H9 (cell line): Measurements from ENCODE around the gene MINPP1. TPM values are rescaled to one million over a fixed set of nuclear protein-coding genes. Genes with fewer than 3 reads are reported as not detected.

ENCODE experiments used
- DNase-seq: peaks from one replicate; pipeline ENCODE4 v3.0.0-alpha.2; 2017
- H2AFZ ChIP-seq: one replicate; pipeline ENCODE4 v1.6.1; 2013; ENCODE audit warnings: mild to moderate bottlenecking, low read length, control low read depth, moderate library complexity
- H2AK5ac ChIP-seq: 2 replicates; pipeline ENCODE4 v1.6.1; 2013; ENCODE audit warnings: low read length, control low read depth, mixed read lengths; ENCODE audit not compliant: insufficient read length
- H2BK120ac ChIP-seq: one replicate; pipeline ENCODE4 v1.6.1; 2013; ENCODE audit warnings: low read depth, mild to moderate bottlenecking, low read length, control low read depth, inconsistent platforms; ENCODE audit not compliant: poor library complexity, severe bottlenecking
- H2BK12ac ChIP-seq: 2 replicates; pipeline ENCODE4 v1.6.1; 2013; ENCODE audit warnings: low read length, control low read depth, mixed read lengths, low read depth; ENCODE audit not compliant: insufficient read length
- H2BK15ac ChIP-seq: 2 replicates; pipeline ENCODE4 v1.6.1; 2013; ENCODE audit warnings: low read depth, low read length, control low read depth
- H2BK20ac ChIP-seq: one replicate; pipeline ENCODE4 v1.6.1; 2013; ENCODE audit warnings: low read depth, mild to moderate bottlenecking, low read length, control low read depth, inconsistent platforms; ENCODE audit not compliant: poor library complexity, severe bottlenecking
- H2BK5ac ChIP-seq: 2 replicates; pipeline ENCODE4 v1.6.1; 2013; ENCODE audit warnings: low read length, control low read depth, mixed read lengths; ENCODE audit not compliant: insufficient read length
- H3K14ac ChIP-seq: 2 replicates; pipeline ENCODE4 v1.6.1; 2013; ENCODE audit warnings: low read length, control low read depth; ENCODE audit not compliant: insufficient read depth
- H3K18ac ChIP-seq: 2 replicates; pipeline ENCODE4 v1.6.1; 2013; ENCODE audit warnings: low read depth, mild to moderate bottlenecking, mixed read lengths, low read length, control low read depth; ENCODE audit not compliant: insufficient read length
- H3K23ac ChIP-seq: 2 replicates; pipeline ENCODE4 v1.6.1; 2013; ENCODE audit warnings: low read length, control low read depth, mixed read lengths, low read depth; ENCODE audit not compliant: insufficient read length
- H3K23me2 ChIP-seq: 2 replicates; pipeline ENCODE4 v1.6.1; 2013; ENCODE audit warnings: low read depth, mild to moderate bottlenecking, mixed read lengths, low read length, control low read depth; ENCODE audit not compliant: insufficient read length, poor library complexity, severe bottlenecking
- H3K27ac ChIP-seq: 2 replicates; pipeline ENCODE4 v1.5.1; 2013; ENCODE audit warnings: low read length, control low read depth, mixed read lengths, low read depth; ENCODE audit not compliant: insufficient read length
- H3K27me3 ChIP-seq: 2 replicates; pipeline ENCODE4 v1.6.1; 2013; ENCODE audit warnings: low read length, control low read depth, inconsistent platforms; ENCODE audit not compliant: insufficient read depth
- H3K4ac ChIP-seq: 2 replicates; pipeline ENCODE4 v1.6.1; 2013; ENCODE audit warnings: low read depth, mild to moderate bottlenecking, control low read depth, inconsistent platforms, low read length, moderate library complexity
- H3K4me1 ChIP-seq: 2 replicates; pipeline ENCODE4 v1.6.1; 2013; ENCODE audit warnings: low read length, control low read depth, inconsistent platforms; ENCODE audit not compliant: insufficient read depth
- H3K4me2 ChIP-seq: 2 replicates; pipeline ENCODE4 v1.6.1; 2013; ENCODE audit warnings: low read length, control low read depth, mixed read lengths; ENCODE audit not compliant: insufficient read length, insufficient read depth
- H3K56ac ChIP-seq: 2 replicates; pipeline ENCODE4 v1.6.1; 2013; ENCODE audit warnings: low read depth, mild to moderate bottlenecking, mixed read lengths, low read length, control low read depth; ENCODE audit not compliant: insufficient read length
- H3K79me1 ChIP-seq: 2 replicates; pipeline ENCODE4 v1.6.1; 2013; ENCODE audit warnings: low read depth, mild to moderate bottlenecking, moderate library complexity, low read length, control low read depth, inconsistent platforms; ENCODE audit not compliant: insufficient read depth, poor library complexity, severe bottlenecking
- H3K79me2 ChIP-seq: 2 replicates; pipeline ENCODE4 v1.6.1; 2013; ENCODE audit warnings: low read length, control low read depth, inconsistent platforms; ENCODE audit not compliant: insufficient read depth
- H3K9ac ChIP-seq: 2 replicates; pipeline ENCODE4 v1.6.1; 2013; ENCODE audit warnings: low read length, control low read depth, mixed read lengths; ENCODE audit not compliant: insufficient read length; ENCODE audit errors: extremely low read depth
- H3K9me3 ChIP-seq: one replicate; pipeline ENCODE4 v1.6.1; 2013; ENCODE audit warnings: low read depth, low read length, inconsistent platforms; ENCODE audit not compliant: control insufficient read depth
- H3T11ph ChIP-seq: one replicate; pipeline ENCODE4 v1.6.1; 2013; ENCODE audit warnings: mild to moderate bottlenecking, low read length, control low read depth, inconsistent platforms
- H4K20me1 ChIP-seq: one replicate; pipeline ENCODE4 v1.6.1; 2013; ENCODE audit not compliant: control insufficient read depth, insufficient read length, insufficient read depth
- H4K5ac ChIP-seq: 2 replicates; pipeline ENCODE4 v1.6.1; 2013; ENCODE audit warnings: low read depth, mild to moderate bottlenecking, mixed read lengths, low read length, control low read depth; ENCODE audit not compliant: insufficient read length
- H4K8ac ChIP-seq: replicated peaks from 2 replicates; pipeline ENCODE4 v1.6.1; 2013; ENCODE audit warnings: low read length, control low read depth, mixed read lengths, low read depth; ENCODE audit not compliant: insufficient read length
- H4K91ac ChIP-seq: 2 replicates; pipeline ENCODE4 v1.6.1; 2013; ENCODE audit warnings: low read depth, mild to moderate bottlenecking, moderate library complexity, mixed read lengths, low read length, control low read depth; ENCODE audit not compliant: insufficient read length
- H3K27ac Mint-ChIP-seq, 3 experiments: 2 replicates in 2 of 3; 3 replicates in 1 of 3; pipeline ENCODE4 v1.8.0; 2020 to 2021; ENCODE audit warnings: mixed read lengths in 3 of 3, mild to moderate bottlenecking in 1 of 3, moderate library complexity in 1 of 3
- H3K27me3 Mint-ChIP-seq: 2 replicates; pipeline ENCODE4 v1.8.0; 2021; ENCODE audit warnings: low read depth, mild to moderate bottlenecking, moderate library complexity, mixed read lengths
- H3K36me3 Mint-ChIP-seq, 3 experiments: 2 replicates in 2 of 3; 3 replicates in 1 of 3; pipeline ENCODE4 v1.8.0; 2020 to 2021; ENCODE audit warnings: low read depth in 3 of 3, mixed read lengths in 3 of 3; ENCODE audit not compliant: insufficient read depth in 1 of 3
- H3K4me1 Mint-ChIP-seq, 2 experiments: 2 replicates each; pipeline ENCODE4 v1.8.0; 2020; ENCODE audit warnings: mixed read lengths in 2 of 2
- H3K4me3 Mint-ChIP-seq, 2 experiments: 2 replicates in 1 of 2; 3 replicates in 1 of 2; pipeline ENCODE4 v1.8.0; 2020 to 2021; ENCODE audit warnings: mild to moderate bottlenecking in 2 of 2, mixed read lengths in 2 of 2, moderate library complexity in 1 of 2
- H3K9me3 Mint-ChIP-seq, 2 experiments: 2 replicates in 1 of 2; 3 replicates in 1 of 2; pipeline ENCODE4 v1.8.0; 2020; ENCODE audit warnings: mild to moderate bottlenecking in 2 of 2, mixed read lengths in 2 of 2, moderate library complexity in 1 of 2
- CTCF ChIP-seq: fragments of 200-600 bp; sonication (generic); conservative IDR thresholded peaks from 3 replicates; pipeline ENCODE4 v1.8.0; 2021; ENCODE audit warnings: antibody characterized with exemption, mild to moderate bottlenecking
- total RNA-seq: library from RNA; stranded (reverse); gene quantifications from 2 replicates; pipeline ENCODE4 v1.2.1, GENCODE V29; 2021

The MINPP1 gene
- total RNA-seq, 1 experiment from 2014 or later = 30.3 TPM

GRCh38 chr10:87551326-87551725 is 46.6 kb downstream of the MINPP1 start:
- Mint-ChIP-seq H3K4me1 (peaks cover 28 to 31% of the 10 kb centered on the region in 2 experiments), H3K9me3 (peaks cover 0 to 2% of the 10 kb centered on the region in 2 experiments; a peak in 2 of 5 replicates), H3K4me3 (no peak overlapping the region), H3K27me3 (no peaks in the 10 kb centered on the region), H3K27ac (no peak overlapping the region; a peak in 1 of 7 replicates), H3K36me3 (peaks cover 17 to 23% (median 22%) of the 10 kb centered on the region in 3 experiments; a peak in 6 of 7 replicates)
- Histone ChIP-seq H2BK15ac (no peak overlapping the region), H3K18ac (no peak overlapping the region), H2BK5ac (no peak overlapping the region), H3K4ac (no peak overlapping the region), H3K9ac (no peak overlapping the region), H2BK20ac (no peak overlapping the region), H3K56ac (no peak overlapping the region), H2BK120ac (no peak overlapping the region), H4K5ac (no peak overlapping the region), H3K9me3 (no peaks in the 10 kb centered on the region), H3K4me1 (peaks cover 7% of the 10 kb centered on the region; the same call in 1 of the 2 replicates), H3K23ac (no peak overlapping the region), H4K8ac (no peak overlapping the region), H3T11ph (no peak overlapping the region), H3K27me3 (no peaks in the 10 kb centered on the region), H2BK12ac (no peak overlapping the region), H3K27ac (no peak overlapping the region), H3K79me1 (no peaks in the 10 kb centered on the region), H3K4me2 (no peak overlapping the region), H2AFZ (no peak overlapping the region), H4K20me1 (no peaks in the 10 kb centered on the region), H3K79me2 (no peaks in the 10 kb centered on the region), H4K91ac (no peak overlapping the region), H2AK5ac (no peak overlapping the region), H3K14ac (no peak overlapping the region), H3K23me2 (no peaks in the 10 kb centered on the region)
- no peak for DNase-seq
- TF ChIP-seq CTCF = no peak
